Neural progenitor cell (in vitro differentiated cells): ENCODE results near the gene ZC3HAV1L.

ENCODE experiments used
- EZH2phosphoT487 ChIP-seq: fragments of 200-600 bp; sonication (generic); IDR thresholded peaks from 2 replicates; pipeline ENCODE4 v1.6.1; 2017; ENCODE audit warnings: antibody characterized with exemption
- TF ChIP-seq, protein P1 (sequence below): fragments of 200-600 bp; sonication (generic); IDR thresholded peaks from 2 replicates; pipeline ENCODE4 v1.5.1; 2017; ENCODE audit warnings: antibody characterized with exemption, mild to moderate bottlenecking

DNA sequence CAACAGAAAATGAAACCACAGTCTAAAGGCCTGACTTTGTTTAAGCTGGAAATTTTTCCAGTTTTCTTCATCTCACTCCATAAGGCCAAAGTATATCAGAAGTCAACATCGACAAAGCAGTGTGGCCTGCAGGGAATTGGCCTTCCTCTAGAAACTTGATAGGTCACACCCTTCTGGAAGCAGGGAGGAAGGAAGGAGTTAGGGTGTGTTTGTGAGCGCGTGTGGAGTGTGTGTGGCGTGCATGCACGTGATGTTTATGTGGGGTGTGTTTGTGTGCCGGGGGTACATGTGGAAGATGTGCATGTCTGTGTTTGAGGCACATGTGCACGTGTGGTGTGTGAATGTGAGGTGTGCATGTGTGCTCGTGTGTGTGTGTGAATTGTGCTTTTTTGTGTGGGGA is 45.1 kb upstream of the ZC3HAV1L start:
- TF ChIP-seq, protein P1, sequence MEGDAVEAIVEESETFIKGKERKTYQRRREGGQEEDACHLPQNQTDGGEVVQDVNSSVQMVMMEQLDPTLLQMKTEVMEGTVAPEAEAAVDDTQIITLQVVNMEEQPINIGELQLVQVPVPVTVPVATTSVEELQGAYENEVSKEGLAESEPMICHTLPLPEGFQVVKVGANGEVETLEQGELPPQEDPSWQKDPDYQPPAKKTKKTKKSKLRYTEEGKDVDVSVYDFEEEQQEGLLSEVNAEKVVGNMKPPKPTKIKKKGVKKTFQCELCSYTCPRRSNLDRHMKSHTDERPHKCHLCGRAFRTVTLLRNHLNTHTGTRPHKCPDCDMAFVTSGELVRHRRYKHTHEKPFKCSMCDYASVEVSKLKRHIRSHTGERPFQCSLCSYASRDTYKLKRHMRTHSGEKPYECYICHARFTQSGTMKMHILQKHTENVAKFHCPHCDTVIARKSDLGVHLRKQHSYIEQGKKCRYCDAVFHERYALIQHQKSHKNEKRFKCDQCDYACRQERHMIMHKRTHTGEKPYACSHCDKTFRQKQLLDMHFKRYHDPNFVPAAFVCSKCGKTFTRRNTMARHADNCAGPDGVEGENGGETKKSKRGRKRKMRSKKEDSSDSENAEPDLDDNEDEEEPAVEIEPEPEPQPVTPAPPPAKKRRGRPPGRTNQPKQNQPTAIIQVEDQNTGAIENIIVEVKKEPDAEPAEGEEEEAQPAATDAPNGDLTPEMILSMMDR: no peak
- no peak for TF ChIP-seq EZH2phosphoT487
